ENCODE results near the gene HOMER2.

DNA sequence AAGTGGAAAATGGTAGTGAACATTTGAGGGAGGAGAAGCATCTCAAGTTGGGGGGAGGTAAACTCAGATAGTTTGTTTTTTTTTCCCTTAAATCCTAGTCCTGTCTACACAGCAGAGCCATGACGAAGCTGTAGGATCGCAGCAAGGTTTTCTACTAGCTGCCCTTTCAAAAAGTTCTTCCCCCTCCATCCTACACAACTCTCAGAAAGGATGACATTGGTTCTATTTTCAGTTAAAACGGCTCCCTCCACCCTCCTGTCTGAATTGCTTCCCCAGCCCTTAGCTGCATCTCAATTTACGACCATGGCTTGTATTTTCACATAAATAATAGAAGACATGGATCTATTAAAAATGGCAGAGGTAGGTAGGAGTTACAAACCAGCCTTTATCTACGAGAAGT lies 2.2 kb downstream of the HOMER2 start:
- TF ChIP-seq, protein P1, sequence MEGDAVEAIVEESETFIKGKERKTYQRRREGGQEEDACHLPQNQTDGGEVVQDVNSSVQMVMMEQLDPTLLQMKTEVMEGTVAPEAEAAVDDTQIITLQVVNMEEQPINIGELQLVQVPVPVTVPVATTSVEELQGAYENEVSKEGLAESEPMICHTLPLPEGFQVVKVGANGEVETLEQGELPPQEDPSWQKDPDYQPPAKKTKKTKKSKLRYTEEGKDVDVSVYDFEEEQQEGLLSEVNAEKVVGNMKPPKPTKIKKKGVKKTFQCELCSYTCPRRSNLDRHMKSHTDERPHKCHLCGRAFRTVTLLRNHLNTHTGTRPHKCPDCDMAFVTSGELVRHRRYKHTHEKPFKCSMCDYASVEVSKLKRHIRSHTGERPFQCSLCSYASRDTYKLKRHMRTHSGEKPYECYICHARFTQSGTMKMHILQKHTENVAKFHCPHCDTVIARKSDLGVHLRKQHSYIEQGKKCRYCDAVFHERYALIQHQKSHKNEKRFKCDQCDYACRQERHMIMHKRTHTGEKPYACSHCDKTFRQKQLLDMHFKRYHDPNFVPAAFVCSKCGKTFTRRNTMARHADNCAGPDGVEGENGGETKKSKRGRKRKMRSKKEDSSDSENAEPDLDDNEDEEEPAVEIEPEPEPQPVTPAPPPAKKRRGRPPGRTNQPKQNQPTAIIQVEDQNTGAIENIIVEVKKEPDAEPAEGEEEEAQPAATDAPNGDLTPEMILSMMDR (IDR thresholded peaks at IDR 0.05; ENCODE audit: low read depth, low read length, missing input control): no peak
- TF ChIP-seq JUND (IDR thresholded peaks at IDR 0.05) (no peak), SP1 (IDR thresholded peaks at IDR 0.05) (no peak), REST (IDR thresholded peaks at IDR 0.05) (no peak), TAF1 (conservative IDR thresholded peaks at IDR 0.05) (no peak), GABPA (IDR thresholded peaks at IDR 0.05 in 1 of 2, conservative IDR thresholded peaks at IDR 0.05 in 1 of 2) (no peak)
- TF ChIP-seq, protein P2, sequence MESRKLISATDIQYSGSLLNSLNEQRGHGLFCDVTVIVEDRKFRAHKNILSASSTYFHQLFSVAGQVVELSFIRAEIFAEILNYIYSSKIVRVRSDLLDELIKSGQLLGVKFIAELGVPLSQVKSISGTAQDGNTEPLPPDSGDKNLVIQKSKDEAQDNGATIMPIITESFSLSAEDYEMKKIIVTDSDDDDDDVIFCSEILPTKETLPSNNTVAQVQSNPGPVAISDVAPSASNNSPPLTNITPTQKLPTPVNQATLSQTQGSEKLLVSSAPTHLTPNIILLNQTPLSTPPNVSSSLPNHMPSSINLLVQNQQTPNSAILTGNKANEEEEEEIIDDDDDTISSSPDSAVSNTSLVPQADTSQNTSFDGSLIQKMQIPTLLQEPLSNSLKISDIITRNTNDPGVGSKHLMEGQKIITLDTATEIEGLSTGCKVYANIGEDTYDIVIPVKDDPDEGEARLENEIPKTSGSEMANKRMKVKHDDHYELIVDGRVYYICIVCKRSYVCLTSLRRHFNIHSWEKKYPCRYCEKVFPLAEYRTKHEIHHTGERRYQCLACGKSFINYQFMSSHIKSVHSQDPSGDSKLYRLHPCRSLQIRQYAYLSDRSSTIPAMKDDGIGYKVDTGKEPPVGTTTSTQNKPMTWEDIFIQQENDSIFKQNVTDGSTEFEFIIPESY (IDR thresholded peaks at IDR 0.05): no peak
